ENCODE results near the gene THAP7.

Gene THAP7

GRCh38 chr22:20979243-20979809 lies 22.6 kb downstream of the THAP7 start:
- no peak for DNase-seq (ENCODE audit: extremely low read depth, low read depth)
- H3K4me3 ChIP-seq (replicated peaks; ENCODE audit: low read depth, low read length), result no peak overlapping the region
- TF ChIP-seq CTCF (IDR thresholded peaks at IDR 0.05; ENCODE audit: low read depth, low read length, missing control alignments), result no peak

- no peak for TF ChIP-seq CTCF (IDR thresholded peaks at IDR 0.05; ENCODE audit: low read depth, low read length, missing control alignments)
- DNase-seq (ENCODE audit: extremely low read depth, low read depth), result no peak
- no peak overlapping the region for H3K4me3 ChIP-seq (replicated peaks; ENCODE audit: low read depth, low read length)
Observed at GRCh38 chr22:20978419-20978818, 23.5 kb downstream of the THAP7 start.

- TF ChIP-seq CTCF (IDR thresholded peaks at IDR 0.05; ENCODE audit: low read depth, low read length, missing control alignments), result no peak
- no peak for DNase-seq (ENCODE audit: extremely low read depth, low read depth)
- H3K4me3 ChIP-seq (replicated peaks; ENCODE audit: low read depth, low read length), result no peak overlapping the region
Observed at GRCh38 chr22:20977516-20978170, 24.3 kb downstream of the THAP7 start.

GRCh38 chr22:20977019-20977418 lies 24.9 kb downstream of the THAP7 start:
- no peak for TF ChIP-seq CTCF (IDR thresholded peaks at IDR 0.05; ENCODE audit: low read depth, low read length, missing control alignments)
- DNase-seq (ENCODE audit: extremely low read depth, low read depth), result no peak

DNA sequence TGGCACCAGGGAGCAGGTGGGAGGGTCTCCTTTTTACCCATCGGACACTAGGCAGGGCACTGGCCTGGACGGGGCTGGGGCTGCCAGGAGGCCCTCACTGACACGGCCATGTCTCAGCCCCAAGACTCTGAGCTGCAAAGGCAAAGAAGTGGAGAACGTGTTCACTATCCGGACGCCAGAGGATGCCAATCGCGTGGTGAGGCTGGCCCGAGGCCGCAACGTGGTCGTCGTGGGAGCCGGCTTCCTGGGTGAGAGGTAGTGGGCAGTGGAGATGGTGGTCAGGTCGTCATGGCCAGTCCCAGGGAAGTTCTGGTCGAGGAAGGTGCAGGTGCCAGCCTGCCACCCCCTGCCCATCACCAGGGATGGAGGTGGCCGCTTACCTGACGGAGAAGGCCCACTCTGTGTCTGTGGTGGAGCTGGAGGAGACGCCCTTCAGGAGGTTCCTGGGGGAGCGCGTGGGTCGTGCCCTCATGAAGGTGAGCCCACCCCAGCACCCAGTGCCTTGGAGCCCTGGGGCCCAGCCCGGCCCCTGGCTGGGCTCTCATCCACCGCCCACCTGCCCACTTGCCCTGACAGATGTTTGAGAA lies 25.5 kb downstream of the THAP7 start:
- TF ChIP-seq CTCF (IDR thresholded peaks at IDR 0.05; ENCODE audit: low read depth, low read length, missing control alignments), result no peak
- DNase-seq (ENCODE audit: extremely low read depth, low read depth), result no peak
- no peak overlapping the region for H3K4me3 ChIP-seq (replicated peaks; ENCODE audit: low read depth, low read length)

More at GRCh38 chr22:20977019-20977418, 24.9 kb downstream of the THAP7 start:
- H3K4me3 ChIP-seq (replicated peaks; ENCODE audit: low read depth, low read length), result no peak overlapping the region

- DNase-seq (ENCODE audit: extremely low read depth, low read depth), result no peak
- H3K4me3 ChIP-seq (replicated peaks; ENCODE audit: low read depth, low read length), result no peak overlapping the region
- TF ChIP-seq CTCF (IDR thresholded peaks at IDR 0.05; ENCODE audit: low read depth, low read length, missing control alignments), result no peak
Observed at GRCh38 chr22:20975541-20976290, 26.2 kb downstream of the THAP7 start.

Measured in HFF-Myc (cell line).